Hepatocyte (in vitro differentiated cells): ENCODE measurements around the gene GAN. TPM values are rescaled to one million over a fixed set of nuclear protein-coding genes. Genes with fewer than 3 reads are reported as not detected.

Experiments
- DNase-seq: peaks from one replicate; pipeline ENCODE4 v3.0.0-alpha.2; 2016; ENCODE audit warnings: low spot score
- H2AFZ ChIP-seq: fragments of 200-600 bp; sonication (generic); 2 replicates; pipeline ENCODE4 v1.6.0; 2016; ENCODE audit warnings: antibody characterized with exemption, mild to moderate bottlenecking
- H3K27ac ChIP-seq: fragments of 200-600 bp; sonication (generic); 2 replicates; pipeline ENCODE4 v1.5.1; 2016; ENCODE audit warnings: mild to moderate bottlenecking
- H3K27me3 ChIP-seq: fragments of 200-600 bp; sonication (generic); 2 replicates; pipeline ENCODE4 v1.6.1; 2016
- H3K36me3 ChIP-seq: fragments of 200-600 bp; sonication (generic); replicated peaks from 2 replicates; pipeline ENCODE4 v1.5.1; 2016; ENCODE audit warnings: low read depth; ENCODE audit not compliant: insufficient read depth
- H3K4me1 ChIP-seq: fragments of 200-600 bp; sonication (generic); 2 replicates; pipeline ENCODE4 v1.5.1; 2016; ENCODE audit warnings: mild to moderate bottlenecking, moderate library complexity; ENCODE audit not compliant: insufficient read depth
- H3K4me2 ChIP-seq: fragments of 200-600 bp; sonication (generic); 2 replicates; pipeline ENCODE4 v1.6.0; 2016
- H3K4me3 ChIP-seq: fragments of 200-600 bp; sonication (generic); 2 replicates; pipeline ENCODE4 v1.5.1; 2016; ENCODE audit warnings: mild to moderate bottlenecking
- H3K79me2 ChIP-seq: fragments of 200-600 bp; sonication (generic); 2 replicates; pipeline ENCODE4 v1.6.0; 2017; ENCODE audit warnings: mild to moderate bottlenecking
- H3K9me2 ChIP-seq: fragments of 200-600 bp; sonication (generic); replicated peaks from 2 replicates; pipeline ENCODE4 v1.6.0; 2017; ENCODE audit warnings: mild to moderate bottlenecking; ENCODE audit not compliant: insufficient read depth
- H3K9me3 ChIP-seq: fragments of 200-600 bp; sonication (generic); 2 replicates; pipeline ENCODE4 v1.5.1; 2016; ENCODE audit warnings: low read depth, mild to moderate bottlenecking
- H4K20me1 ChIP-seq: fragments of 200-600 bp; sonication (generic); 2 replicates; pipeline ENCODE4 v1.6.0; 2016; ENCODE audit warnings: mild to moderate bottlenecking; ENCODE audit not compliant: insufficient read depth, poor library complexity, severe bottlenecking
- CTCF ChIP-seq: fragments of 200-600 bp; sonication (generic); IDR thresholded peaks from 2 replicates; pipeline ENCODE4 v1.5.1; 2016; ENCODE audit warnings: antibody characterized with exemption, mild to moderate bottlenecking; ENCODE audit not compliant: poor library complexity
- EZH2 ChIP-seq: fragments of 200-600 bp; sonication (generic); IDR thresholded peaks from 2 replicates; pipeline ENCODE4 v1.6.1; 2016; ENCODE audit warnings: antibody characterized with exemption, mild to moderate bottlenecking, borderline replicate concordance
- EZH2phosphoT487 ChIP-seq: fragments of 200-600 bp; sonication (generic); IDR thresholded peaks from one replicate; pipeline ENCODE4 v1.6.1; 2018; ENCODE audit warnings: antibody characterized with exemption, mild to moderate bottlenecking, low read depth, moderate library complexity; ENCODE audit not compliant: unreplicated experiment, severe bottlenecking
- WGBS: methylation state at CpG from one replicate; pipeline ENCODE4 v1.1.6; 2016; ENCODE audit warnings: low lambda C conversion rate; ENCODE audit errors: missing lambda C conversion rate; 5-methylcytosine and 5-hydroxymethylcytosine counted together
- polyA plus RNA-seq: library from polyadenylated mRNA; unstranded; fragments of >200 nt; fragmentation: Nextera tagmentation; extraction: Ambion mirVana; gene quantifications from 2 replicates; pipeline ENCODE4 v1.2.1, GENCODE V29; 2016
- total RNA-seq: library from RNA; depleted of rRNA; stranded (reverse); fragments of >200 nt; gene quantifications from 2 replicates; pipeline ENCODE4 v1.2.3, GENCODE V29; 2014

The GAN gene
- total and polyA plus RNA-seq, 2 experiments from 2014 or later: 2.1 to 10.9 TPM

GRCh38 chr16:81277541-81278080 is 37.2 kb upstream of the GAN start:
- peak overlapping the region; percentile 96 for H3K27ac ChIP-seq
- WGBS: 72% methylated on average over 6 of the region's 6 CpGs
- peaks cover 38% of the 10 kb centered on the region for H3K4me1 ChIP-seq
- TF ChIP-seq CTCF: no peak
- H3K4me2 ChIP-seq: peak overlapping the region; percentile 5
- H3K79me2 ChIP-seq: no peaks in the 10 kb centered on the region
- H4K20me1 ChIP-seq: no peaks in the 10 kb centered on the region
- no peaks in the 10 kb centered on the region for H3K27me3 ChIP-seq
- H3K4me3 ChIP-seq: no peak overlapping the region
- no peaks in the 10 kb centered on the region for H3K36me3 ChIP-seq
- DNase-seq: peak; percentile 71
- H3K9me2 ChIP-seq: no peaks in the 10 kb centered on the region
- H3K9me3 ChIP-seq: no peaks in the 10 kb centered on the region
- H2AFZ ChIP-seq: no peak overlapping the region

GRCh38 chr16:81278526-81278925 is 36.2 kb upstream of the GAN start:
- 98% methylated on average over 4 of the region's 4 CpGs for WGBS

GRCh38 chr16:81279392-81279791 is 35.4 kb upstream of the GAN start:
- WGBS: 86% methylated on average over 4 of the region's 4 CpGs

More at GRCh38 chr16:81278526-81278925, 36.2 kb upstream of the GAN start:
- Histone ChIP-seq H3K27ac (peak overlapping the region; percentile 96), H3K4me3 (no peak overlapping the region), H3K4me1 (peaks cover 34% of the 10 kb centered on the region), H2AFZ (no peak overlapping the region), H3K27me3 (no peaks in the 10 kb centered on the region), H3K9me3 (no peaks in the 10 kb centered on the region), H3K4me2 (no peak overlapping the region), H4K20me1 (no peaks in the 10 kb centered on the region), H3K9me2 (no peaks in the 10 kb centered on the region), H3K36me3 (no peaks in the 10 kb centered on the region), H3K79me2 (no peaks in the 10 kb centered on the region)
- DNase-seq: no peak
- no peak for TF ChIP-seq CTCF
- TF ChIP-seq EZH2: no peak
- TF ChIP-seq EZH2phosphoT487: no peak

More at GRCh38 chr16:81279392-81279791, 35.4 kb upstream of the GAN start:
- DNase-seq: no peak
- H3K9me2 ChIP-seq: no peaks in the 10 kb centered on the region
- H3K4me2 ChIP-seq: no peak overlapping the region
- H3K4me3 ChIP-seq: no peak overlapping the region
- H3K27me3 ChIP-seq: no peaks in the 10 kb centered on the region
- H3K27ac ChIP-seq: no peak overlapping the region
- H3K4me1 ChIP-seq: peaks cover 28% of the 10 kb centered on the region
- H3K36me3 ChIP-seq: no peaks in the 10 kb centered on the region
- H2AFZ ChIP-seq: no peak overlapping the region
- H4K20me1 ChIP-seq: no peaks in the 10 kb centered on the region
- TF ChIP-seq CTCF (no peak), EZH2phosphoT487 (no peak), EZH2 (no peak)
- H3K9me3 ChIP-seq: no peaks in the 10 kb centered on the region
- H3K79me2 ChIP-seq: no peaks in the 10 kb centered on the region
